Gastrocnemius medialis (tissue), 4 donors: Measurements from ENCODE around the gene SLC9A1.

Source experiments
- POLR2A ChIP-seq, 2 donors: fragments of 450-650 bp; IDR thresholded peaks; one replicate each; pipeline ENCODE4 v1.6.1; 2017; ENCODE audit warnings: antibody characterized with exemption in 2 of 2, mild to moderate bottlenecking in 2 of 2, moderate library complexity in 2 of 2
- TF ChIP-seq, protein P1 (sequence below), 5 experiments: fragments of 450-650 bp in 3 of 5; fragments of 200-600 bp in 2 of 5; sonication (generic) in 2 of 5; IDR thresholded peaks in 4 of 5; conservative IDR thresholded peaks in 1 of 5; 1 replicate in 4 of 5; 2 replicates in 1 of 5; pipeline ENCODE4 v1.5.1; 2016 to 2019; ENCODE audit warnings: antibody characterized with exemption in 5 of 5, mild to moderate bottlenecking in 3 of 5, moderate library complexity in 3 of 5

DNA sequence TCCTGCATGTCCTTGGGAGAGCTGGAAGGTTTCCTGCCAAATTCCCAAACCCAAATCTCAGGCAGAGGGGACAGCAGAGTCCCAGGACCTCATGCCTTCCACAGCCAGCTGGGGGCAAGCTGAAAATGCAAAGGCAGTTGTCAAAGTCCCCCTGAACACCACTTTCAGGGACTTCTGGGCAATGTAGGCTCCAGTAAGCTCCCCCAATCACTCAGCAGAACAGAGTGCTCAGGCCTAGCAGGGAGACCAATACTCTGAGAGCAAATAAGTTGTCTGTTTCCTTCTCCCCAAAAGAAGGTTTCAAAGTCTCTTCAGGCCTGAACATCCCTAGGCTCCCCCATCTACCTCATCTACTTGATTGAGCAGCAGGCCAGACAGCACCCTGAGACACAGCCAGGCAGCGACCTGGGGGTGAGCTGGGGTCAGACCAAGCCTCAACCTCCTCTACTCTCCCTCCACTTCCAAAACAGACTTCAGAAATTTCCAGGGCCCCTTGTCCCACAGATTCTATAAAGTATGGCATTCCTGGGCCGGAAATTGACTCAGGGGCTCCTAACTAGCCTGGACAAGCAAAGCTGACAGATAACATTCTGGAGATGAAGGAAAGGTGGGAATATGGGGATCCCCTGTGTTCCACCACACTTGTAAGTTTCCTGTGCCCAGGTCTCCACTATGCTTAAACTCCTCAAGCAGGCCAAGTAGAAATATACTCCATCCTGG, 1.9 kb downstream of the SLC9A1 start:
- TF ChIP-seq, protein P1, sequence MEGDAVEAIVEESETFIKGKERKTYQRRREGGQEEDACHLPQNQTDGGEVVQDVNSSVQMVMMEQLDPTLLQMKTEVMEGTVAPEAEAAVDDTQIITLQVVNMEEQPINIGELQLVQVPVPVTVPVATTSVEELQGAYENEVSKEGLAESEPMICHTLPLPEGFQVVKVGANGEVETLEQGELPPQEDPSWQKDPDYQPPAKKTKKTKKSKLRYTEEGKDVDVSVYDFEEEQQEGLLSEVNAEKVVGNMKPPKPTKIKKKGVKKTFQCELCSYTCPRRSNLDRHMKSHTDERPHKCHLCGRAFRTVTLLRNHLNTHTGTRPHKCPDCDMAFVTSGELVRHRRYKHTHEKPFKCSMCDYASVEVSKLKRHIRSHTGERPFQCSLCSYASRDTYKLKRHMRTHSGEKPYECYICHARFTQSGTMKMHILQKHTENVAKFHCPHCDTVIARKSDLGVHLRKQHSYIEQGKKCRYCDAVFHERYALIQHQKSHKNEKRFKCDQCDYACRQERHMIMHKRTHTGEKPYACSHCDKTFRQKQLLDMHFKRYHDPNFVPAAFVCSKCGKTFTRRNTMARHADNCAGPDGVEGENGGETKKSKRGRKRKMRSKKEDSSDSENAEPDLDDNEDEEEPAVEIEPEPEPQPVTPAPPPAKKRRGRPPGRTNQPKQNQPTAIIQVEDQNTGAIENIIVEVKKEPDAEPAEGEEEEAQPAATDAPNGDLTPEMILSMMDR (IDR thresholded peaks at IDR 0.05 in 4 of 5, conservative IDR thresholded peaks at IDR 0.05 in 1 of 5) = no peak
- no peak for TF ChIP-seq POLR2A (IDR thresholded peaks at IDR 0.05)
